IMR-90 (cell line): ENCODE measurements around the gene CIDEC. TPM values are rescaled to one million over a fixed set of nuclear protein-coding genes. Genes with fewer than 3 reads are reported as not detected.
A peak's percentile ranks its signal among the peaks of the same experiment; 100 is the strongest.

Source experiments
- ATAC-seq: fragments of 200-7000 bp; cut with Tn5 transposase; 2 replicates; pipeline ENCODE4 v1.9.1; 2020; ENCODE audit warnings: low read depth, mild to moderate bottlenecking, moderate library complexity
- BruUV-seq: library from RNA; stranded (reverse); fragments of 400-500 nt; replicated peaks from 2 replicates; lab custom pipeline; 2021; lab: Mats Ljungman, UMichigan
- CTCF ChIA-PET: fragments of 300-600 bp; formaldehyde crosslinking; extraction: SDS; loops from one replicate; lab custom pipeline; 2021; ENCODE audit warnings: antibody characterized with exemption; lab: Yijun Ruan, JAX
- POLR2A ChIA-PET: fragments of 300-600 bp; sonication (Branson Sonifier 250); formaldehyde crosslinking; loops from one replicate; lab custom pipeline; 2022; ENCODE audit warnings: antibody characterized with exemption; ENCODE audit not compliant: unreplicated experiment; lab: Charles Lee
- DNase-seq: peaks from one replicate; pipeline ENCODE4 v3.0.0; 2013
- H2AFZ ChIP-seq: replicated peaks from 2 replicates; pipeline ENCODE3; 2013; ENCODE audit warnings: low read length, mild to moderate bottlenecking; ENCODE audit not compliant: poor library complexity
- H2AK5ac ChIP-seq: 2 replicates; pipeline ENCODE4 v1.6.1; 2013; ENCODE audit warnings: low read depth, low read length, inconsistent platforms
- H2AK9ac ChIP-seq: replicated peaks from 2 replicates; pipeline ENCODE3; 2013; ENCODE audit warnings: mild to moderate bottlenecking, low read depth, low read length, moderate library complexity; ENCODE audit not compliant: poor library complexity
- H2BK120ac ChIP-seq: 2 replicates; pipeline ENCODE4 v1.6.1; 2013; ENCODE audit warnings: low read depth, low read length, inconsistent platforms
- H2BK15ac ChIP-seq: 3 replicates; pipeline ENCODE4 v1.6.1; 2013; ENCODE audit warnings: low read depth, low read length, inconsistent platforms
- H2BK20ac ChIP-seq: 2 replicates; pipeline ENCODE4 v1.6.1; 2013; ENCODE audit warnings: low read depth, mild to moderate bottlenecking, inconsistent platforms, low read length, moderate library complexity
- H2BK5ac ChIP-seq: 2 replicates; pipeline ENCODE4 v1.6.1; 2013; ENCODE audit warnings: mild to moderate bottlenecking, low read depth, low read length, inconsistent platforms; ENCODE audit not compliant: poor library complexity, severe bottlenecking
- H3K14ac ChIP-seq: replicated peaks from 2 replicates; pipeline ENCODE4 v1.6.1; 2013; ENCODE audit warnings: low read depth, low read length, inconsistent platforms
- H3K18ac ChIP-seq: 2 replicates; pipeline ENCODE4 v1.6.1; 2013; ENCODE audit warnings: low read depth, low read length, control low read depth
- H3K23ac ChIP-seq: 2 replicates; pipeline ENCODE4 v1.6.1; 2013; ENCODE audit warnings: low read depth, low read length, inconsistent platforms
- H3K27ac ChIP-seq: 2 replicates; pipeline ENCODE4 v1.5.1; 2013; ENCODE audit warnings: mild to moderate bottlenecking, control low read depth, low read length; ENCODE audit not compliant: insufficient read depth
- H3K27me3 ChIP-seq: 2 replicates; pipeline ENCODE4 v1.6.1; 2013; ENCODE audit warnings: low read length; ENCODE audit not compliant: control insufficient read depth, insufficient read depth
- H3K36me3 ChIP-seq: 2 replicates; pipeline ENCODE4 v1.6.1; 2013; ENCODE audit warnings: low read length, mixed read lengths; ENCODE audit not compliant: control insufficient read depth, insufficient read depth
- H3K4ac ChIP-seq: 2 replicates; pipeline ENCODE4 v1.6.1; 2013; ENCODE audit warnings: low read depth, low read length, inconsistent platforms
- H3K4me1 ChIP-seq: 2 replicates; pipeline ENCODE4 v1.6.1; 2013; ENCODE audit warnings: low read length, mixed read lengths; ENCODE audit not compliant: control insufficient read depth, insufficient read depth
- H3K4me2 ChIP-seq: 2 replicates; pipeline ENCODE4 v1.6.1; 2013; ENCODE audit warnings: low read depth, mild to moderate bottlenecking, control low read depth, low read length, moderate library complexity
- H3K4me3 ChIP-seq: 2 replicates; pipeline ENCODE4 v1.5.1; 2013; ENCODE audit warnings: low read depth, mild to moderate bottlenecking, control low read depth, low read length, moderate library complexity; ENCODE audit not compliant: insufficient read depth
- H3K56ac ChIP-seq: 2 replicates; pipeline ENCODE4 v1.6.1; 2013; ENCODE audit warnings: low read length, inconsistent platforms; ENCODE audit not compliant: insufficient read depth; ENCODE audit errors: extremely low read depth
- H3K79me1 ChIP-seq, 2 experiments: 2 replicates each; pipeline ENCODE4 v1.6.1; 2013; ENCODE audit warnings: low read length in 2 of 2, inconsistent platforms in 1 of 2, low read depth in 1 of 2
- H3K9ac ChIP-seq: 2 replicates; pipeline ENCODE4 v1.6.1; 2013; ENCODE audit warnings: low read depth, low read length, control low read depth
- H3K9me1 ChIP-seq: 2 replicates; pipeline ENCODE4 v1.6.1; 2013; ENCODE audit warnings: low read length, inconsistent platforms; ENCODE audit not compliant: insufficient read depth
- H3K9me3 ChIP-seq: 2 replicates; pipeline ENCODE4 v1.6.1; 2013; ENCODE audit warnings: low read length; ENCODE audit not compliant: control insufficient read depth, insufficient read depth
- H4K20me1 ChIP-seq: 2 replicates; pipeline ENCODE4 v1.6.1; 2013; ENCODE audit warnings: low read length, inconsistent platforms; ENCODE audit not compliant: insufficient read depth
- H4K5ac ChIP-seq: 2 replicates; pipeline ENCODE4 v1.6.1; 2013; ENCODE audit warnings: mild to moderate bottlenecking, low read depth, low read length, control low read depth
- H4K8ac ChIP-seq, 2 experiments: 2 replicates each; pipeline ENCODE4 v1.6.1; 2013; ENCODE audit warnings: low read depth in 2 of 2, low read length in 2 of 2, control low read depth in 1 of 2, inconsistent platforms in 1 of 2
- H4K91ac ChIP-seq: 2 replicates; pipeline ENCODE4 v1.6.1; 2013; ENCODE audit warnings: low read depth, low read length, inconsistent platforms; ENCODE audit not compliant: insufficient read depth
- BHLHE40 ChIP-seq: fragments of 150-350 bp; IDR thresholded peaks from 2 replicates; pipeline ENCODE4 v1.6.1; 2016; ENCODE audit warnings: mild to moderate bottlenecking, low read depth, low read length
- CHD1 ChIP-seq: IDR thresholded peaks from 2 replicates; pipeline ENCODE4 v1.6.1; 2012; ENCODE audit warnings: low read depth, low read length, improper control_type of control experiment
- CTCF ChIP-seq: conservative IDR thresholded peaks from 2 replicates; pipeline ENCODE4 v1.5.1; 2012; ENCODE audit warnings: mild to moderate bottlenecking, low read depth, low read length, improper control_type of control experiment
- SMC3 ChIP-seq: fragments of 150-350 bp; IDR thresholded peaks from 2 replicates; pipeline ENCODE4 v1.6.1; 2016; ENCODE audit warnings: low read depth, mild to moderate bottlenecking, antibody characterized with exemption, low read length, moderate library complexity
- WGBS, 2 experiments: methylation state at CpG; one replicate each; pipeline versions ENCODE4 v1.1.5 to v1.1.7; 2013; ENCODE audit warnings: missing lambda C conversion rate in 2 of 2; ENCODE audit not compliant: insufficient read length in 1 of 2; ENCODE audit errors: extremely low coverage in 2 of 2; 5-methylcytosine and 5-hydroxymethylcytosine counted together
- dilution Hi-C: fragments of 300-500 bp; cut with HindIII; formaldehyde crosslinking; loops from one replicate; pipeline ENCODE4 v1.14.3; 2018; ENCODE audit warnings: low sequenced_read_pairs; ENCODE audit not compliant: unreplicated experiment
- in situ Hi-C: fragments of 300-500 bp; cut with MboI; formaldehyde crosslinking; loops from 3 replicates; pipeline ENCODE4 v1.14.3; 2019; ENCODE audit warnings: low sequenced_read_pairs, inconsistent platforms, mixed read lengths
- intact Hi-C: fragments of 100-400 bp; cut with micrococcal nuclease; formaldehyde crosslinking; loops from 2 replicates; pipeline ENCODE4 v1.10.0; 2022
- polyA plus RNA-seq, 3 experiments: library from polyadenylated mRNA; depleted of rRNA; stranded (reverse); fragments of >200 nt; gene quantifications; 2 replicates each; pipeline ENCODE4 v1.2.3, GENCODE V29; 2012; ENCODE audit warnings: low replicate concordance in 1 of 3
- total RNA-seq: library from RNA; depleted of rRNA; stranded (reverse); fragments of >200 nt; gene quantifications from 2 replicates; pipeline ENCODE4 v1.2.3, GENCODE V29; 2012

Gene CIDEC
- total and polyA plus RNA-seq, 2 of the 4 experiments (the other 2 are of a cell fraction), result 0.09 TPM; not detected in 1

- no TSS peak for BruUV-seq
Observed at GRCh38 chr3:9846231-9846630, 33.8 kb downstream of the CIDEC start.

More at GRCh38 chr3:9846231-9846630, 33.8 kb downstream of the CIDEC start:
- DNase-seq (no peak), ATAC-seq (no peak)
- H3K27ac ChIP-seq, result no peak overlapping the region
- H3K27me3 ChIP-seq, result no peaks in the 10 kb centered on the region
- no peak overlapping the region for H3K4me2 ChIP-seq
- peak overlapping the region; percentile 11 for H2AFZ ChIP-seq
- H4K8ac ChIP-seq, result no peak overlapping the region
- no peak overlapping the region for H3K14ac ChIP-seq
- H3K9ac ChIP-seq, result no peak overlapping the region
- no peaks in the 10 kb centered on the region for H3K9me3 ChIP-seq
- 0 out of 2 replicates have a peak, but pooled peaks cover 2% of the 10 kb centered on the region for H3K9me1 ChIP-seq
- no peak overlapping the region for H4K91ac ChIP-seq
- H2AK9ac ChIP-seq, result peak overlapping the region; percentile 28
- H3K4ac ChIP-seq, result no peak overlapping the region
- no peaks in the 10 kb centered on the region for H3K4me1 ChIP-seq
- ChIA-PET CTCF (no interaction called here), POLR2A (no interaction called here)
- no peak overlapping the region for H2BK15ac ChIP-seq
- H3K4me3 ChIP-seq, result no peak overlapping the region
- peaks cover 9 to 24% of the 10 kb centered on the region in 2 experiments for H3K79me1 ChIP-seq
- TF ChIP-seq SMC3 (no peak), CHD1 (no peak), BHLHE40 (no peak), CTCF (no peak)
- H2BK120ac ChIP-seq, result no peak overlapping the region
- intact Hi-C loops, result loop anchor here (10.0 kb wide), 1 partner anchor 439 kb away; no protein-coding TSS in a partner anchor
- no peak overlapping the region for H3K56ac ChIP-seq
- no peak overlapping the region for H3K18ac ChIP-seq
- H4K20me1 ChIP-seq, result no peaks in the 10 kb centered on the region
- dilution Hi-C loops, result no loop called here
- no peak overlapping the region for H2BK20ac ChIP-seq
- no peak overlapping the region for H2AK5ac ChIP-seq
- peaks cover 6% of the 10 kb centered on the region; the same call in 1 of the 2 replicates for H3K36me3 ChIP-seq
- H3K23ac ChIP-seq, result no peak overlapping the region
- no peak overlapping the region for H2BK5ac ChIP-seq
- in situ Hi-C loops, result no loop called here
- 68% methylated on average over 2 of the region's 6 CpGs; no CpG with 5 or more reads in 1 of the 2 experiments for WGBS, 2 experiments
- H4K5ac ChIP-seq, result no peak overlapping the region
